ENCODE data around the gene NFATC1.

DNA sequence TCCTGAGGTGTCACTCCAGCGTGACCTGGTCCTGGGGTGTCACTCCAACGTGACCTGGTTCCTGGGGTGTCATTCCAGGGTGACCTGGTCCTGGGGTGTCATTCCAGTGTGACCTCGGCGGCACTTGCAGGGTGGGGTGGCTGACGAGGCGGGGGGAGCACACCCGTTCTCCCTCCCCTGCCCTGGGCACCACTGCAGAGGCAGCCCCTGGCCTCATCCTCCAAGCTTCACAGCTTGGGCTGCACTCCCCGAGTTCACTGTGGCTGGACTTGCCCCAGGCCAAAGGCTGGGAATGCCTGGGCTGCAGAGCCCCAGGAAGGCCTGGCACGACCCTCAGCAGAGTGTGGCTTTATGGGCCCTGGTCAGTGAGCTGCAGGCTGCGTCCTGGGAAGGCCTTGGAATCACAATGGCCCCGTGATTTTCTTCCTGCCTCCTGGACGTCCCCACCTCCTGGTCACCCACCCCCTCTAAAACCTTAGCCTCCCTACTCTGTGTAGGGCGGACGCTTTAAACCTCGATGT is 88.3 kb downstream of the NFATC1 start:
- TF ChIP-seq, protein P1, sequence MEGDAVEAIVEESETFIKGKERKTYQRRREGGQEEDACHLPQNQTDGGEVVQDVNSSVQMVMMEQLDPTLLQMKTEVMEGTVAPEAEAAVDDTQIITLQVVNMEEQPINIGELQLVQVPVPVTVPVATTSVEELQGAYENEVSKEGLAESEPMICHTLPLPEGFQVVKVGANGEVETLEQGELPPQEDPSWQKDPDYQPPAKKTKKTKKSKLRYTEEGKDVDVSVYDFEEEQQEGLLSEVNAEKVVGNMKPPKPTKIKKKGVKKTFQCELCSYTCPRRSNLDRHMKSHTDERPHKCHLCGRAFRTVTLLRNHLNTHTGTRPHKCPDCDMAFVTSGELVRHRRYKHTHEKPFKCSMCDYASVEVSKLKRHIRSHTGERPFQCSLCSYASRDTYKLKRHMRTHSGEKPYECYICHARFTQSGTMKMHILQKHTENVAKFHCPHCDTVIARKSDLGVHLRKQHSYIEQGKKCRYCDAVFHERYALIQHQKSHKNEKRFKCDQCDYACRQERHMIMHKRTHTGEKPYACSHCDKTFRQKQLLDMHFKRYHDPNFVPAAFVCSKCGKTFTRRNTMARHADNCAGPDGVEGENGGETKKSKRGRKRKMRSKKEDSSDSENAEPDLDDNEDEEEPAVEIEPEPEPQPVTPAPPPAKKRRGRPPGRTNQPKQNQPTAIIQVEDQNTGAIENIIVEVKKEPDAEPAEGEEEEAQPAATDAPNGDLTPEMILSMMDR (IDR thresholded peaks at IDR 0.05), result no peak
- no peak for TF ChIP-seq POLR2A (IDR thresholded peaks at IDR 0.05)

Data from esophagus squamous epithelium (tissue), 4 donors.